G401 (cell line): ENCODE data around the gene KLK3. TPM values are rescaled to one million over a fixed set of nuclear protein-coding genes. Genes with fewer than 3 reads are reported as not detected.
"Not testable (repeated sequence)": the region's sequence is repeated elsewhere in the genome, so short reads cannot be mapped to it uniquely, and the experiment has no call there.

Source experiments
- DNase-seq: peaks from one replicate; pipeline ENCODE4 v3.0.0-alpha.2; 2015; ENCODE audit warnings: low spot score
- in situ Hi-C: cut with HindIII; loops from 2 replicates; pipeline ENCODE4 v1.10.0; 2016; ENCODE audit warnings: low sequenced_read_pairs, mixed read lengths
- total RNA-seq: library from RNA; depleted of rRNA; stranded (reverse); fragments of >200 nt; shearing (Covaris generic); gene quantifications from 2 replicates; pipeline ENCODE4 v1.2.3, GENCODE V29; 2014; rRNA removed

The KLK3 gene
- not detected in 2 replicates for total RNA-seq

DNA sequence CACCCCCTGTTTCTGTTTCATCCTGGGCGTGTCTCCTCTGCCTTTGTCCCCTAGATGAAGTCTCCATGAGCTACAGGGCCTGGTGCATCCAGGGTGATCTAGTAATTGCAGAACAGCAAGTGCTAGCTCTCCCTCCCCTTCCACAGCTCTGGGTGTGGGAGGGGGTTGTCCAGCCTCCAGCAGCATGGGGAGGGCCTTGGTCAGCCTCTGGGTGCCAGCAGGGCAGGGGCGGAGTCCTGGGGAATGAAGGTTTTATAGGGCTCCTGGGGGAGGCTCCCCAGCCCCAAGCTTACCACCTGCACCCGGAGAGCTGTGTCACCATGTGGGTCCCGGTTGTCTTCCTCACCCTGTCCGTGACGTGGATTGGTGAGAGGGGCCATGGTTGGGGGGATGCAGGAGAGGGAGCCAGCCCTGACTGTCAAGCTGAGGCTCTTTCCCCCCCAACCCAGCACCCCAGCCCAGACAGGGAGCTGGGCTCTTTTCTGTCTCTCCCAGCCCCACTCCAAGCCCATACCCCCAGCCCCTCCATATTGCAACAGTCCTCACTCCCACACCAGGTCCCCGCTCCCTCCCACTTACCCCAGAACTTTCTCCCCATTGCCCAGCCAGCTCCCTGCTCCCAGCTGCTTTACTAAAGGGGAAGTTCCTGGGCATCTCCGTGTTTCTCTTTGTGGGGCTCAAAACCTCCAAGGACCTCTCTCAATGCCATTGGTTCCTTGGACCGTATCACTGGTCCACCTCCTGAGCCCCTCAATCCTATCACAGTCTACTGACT, at the start of gene KLK3:
TSS of gene KLK3 (plus strand) at position 280 of the 775 bp plus-strand sequence. CDS start at position 321, 41 bp downstream.
- DNase-seq: no peak
- in situ Hi-C loops: no loop called here

DNA sequence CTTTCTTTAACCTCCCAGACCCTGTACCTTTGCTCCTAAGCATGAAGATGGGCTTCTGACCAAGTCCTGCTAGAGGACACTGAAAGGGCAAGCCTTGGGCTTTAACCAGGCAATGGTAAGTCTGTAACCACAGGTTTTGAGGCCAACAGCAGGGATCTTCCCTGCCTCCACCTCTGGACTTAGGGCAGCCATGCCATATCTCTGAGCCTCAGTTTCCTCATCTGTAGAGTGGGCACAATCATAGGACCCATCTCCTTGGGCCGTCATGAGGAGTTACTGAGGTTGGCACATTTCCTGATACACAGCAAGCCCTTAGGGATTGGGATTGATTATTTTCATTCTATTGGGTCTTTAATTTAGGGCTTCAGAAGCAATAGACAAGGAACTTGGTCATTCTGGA, 45.9 kb upstream of the KLK3 start:
- in situ Hi-C loops: no loop called here
- no peak for DNase-seq

DNA sequence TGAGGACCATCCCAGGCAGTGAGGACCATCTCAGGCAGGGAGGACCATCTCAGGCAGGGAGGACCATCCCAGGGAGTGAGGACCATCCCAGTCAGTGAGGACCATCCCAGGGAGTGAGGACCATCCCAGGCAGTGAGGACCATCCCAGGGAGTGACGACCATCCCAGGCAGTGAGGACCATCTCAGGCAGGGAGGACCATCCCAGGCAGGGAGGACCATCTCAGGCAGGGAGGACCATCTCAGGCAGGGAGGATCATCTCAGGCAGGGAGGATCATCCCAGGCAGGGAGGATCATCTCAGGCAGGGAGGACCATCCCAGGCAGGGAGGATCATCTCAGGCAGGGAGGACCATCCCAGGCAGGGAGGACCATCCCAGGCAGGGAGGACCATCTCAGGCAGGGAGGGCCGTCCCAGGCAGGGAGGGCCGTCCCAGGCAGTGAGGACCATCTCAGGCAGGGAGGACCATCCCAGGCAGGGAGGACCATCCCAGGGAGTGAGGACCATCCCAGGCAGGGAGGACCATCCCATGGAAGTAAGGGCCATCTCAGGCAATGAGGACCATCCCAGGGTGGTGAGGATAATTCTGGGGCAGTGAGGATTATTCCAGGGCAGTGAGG, 43.0 kb upstream of the KLK3 start:
- DNase-seq, in situ Hi-C loops: not testable (repeated sequence)

DNA sequence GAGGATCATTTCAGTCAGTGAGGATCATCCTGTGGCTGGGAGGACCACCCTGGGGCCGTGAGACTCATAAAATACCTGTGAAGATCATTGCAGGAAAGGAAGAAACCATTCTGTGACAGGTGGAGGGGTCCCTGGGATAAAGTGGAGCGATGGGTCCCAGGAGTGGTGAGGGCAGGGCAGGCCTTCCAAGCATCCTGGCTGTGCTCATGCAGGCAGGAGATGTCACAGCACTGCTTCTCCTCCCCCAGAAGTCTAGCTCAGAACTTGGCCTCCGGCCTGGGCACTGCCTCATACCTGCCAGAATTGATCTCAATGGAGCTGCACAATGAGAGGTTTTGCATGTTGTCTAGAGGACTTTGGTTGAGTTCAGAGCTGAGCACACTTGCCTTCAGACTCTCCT, 42.2 kb upstream of the KLK3 start:
- in situ Hi-C loops: no loop called here
- no peak for DNase-seq

DNA sequence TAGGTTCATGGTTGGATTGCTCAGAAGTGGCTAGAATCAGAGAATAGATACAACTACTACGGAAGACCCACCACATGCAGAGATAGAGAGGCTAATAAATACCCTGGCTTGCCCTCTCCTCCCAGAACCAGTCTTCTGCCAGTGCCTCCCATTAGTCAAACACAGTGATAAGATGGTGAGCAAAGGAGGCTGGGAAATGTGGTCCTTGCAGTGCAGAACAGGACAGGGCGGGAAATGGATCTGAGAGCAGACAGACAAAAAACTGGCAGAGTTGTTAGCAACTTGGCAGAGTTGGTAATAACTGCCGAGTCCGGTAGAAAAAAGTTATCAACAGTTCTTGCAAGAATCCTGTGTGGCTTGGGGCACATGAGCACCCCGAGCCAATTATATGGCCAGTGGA, 39.8 kb upstream of the KLK3 start:
- in situ Hi-C loops: no loop called here
- no peak for DNase-seq

DNA sequence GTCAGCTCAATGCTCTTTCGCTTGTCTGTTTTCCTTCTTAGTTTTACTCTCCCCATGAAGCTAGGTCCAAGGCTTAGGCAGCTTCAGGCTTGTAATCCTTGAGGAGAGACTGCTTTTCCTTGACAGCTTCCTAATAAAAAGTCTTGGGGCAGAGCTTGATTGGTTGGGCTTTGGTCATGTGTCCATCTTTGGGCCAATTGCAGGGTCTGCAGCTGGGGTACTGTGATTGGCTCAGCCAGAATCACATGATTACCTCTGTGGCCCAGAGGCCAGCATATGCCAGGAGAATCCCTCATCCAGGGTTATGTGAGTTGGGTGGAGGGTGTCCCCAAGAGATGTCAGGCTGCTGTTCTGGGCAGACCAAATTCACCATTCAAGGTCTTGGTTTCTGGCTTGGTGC, 39.3 kb upstream of the KLK3 start:
- DNase-seq: no peak
- in situ Hi-C loops: no loop called here

DNA sequence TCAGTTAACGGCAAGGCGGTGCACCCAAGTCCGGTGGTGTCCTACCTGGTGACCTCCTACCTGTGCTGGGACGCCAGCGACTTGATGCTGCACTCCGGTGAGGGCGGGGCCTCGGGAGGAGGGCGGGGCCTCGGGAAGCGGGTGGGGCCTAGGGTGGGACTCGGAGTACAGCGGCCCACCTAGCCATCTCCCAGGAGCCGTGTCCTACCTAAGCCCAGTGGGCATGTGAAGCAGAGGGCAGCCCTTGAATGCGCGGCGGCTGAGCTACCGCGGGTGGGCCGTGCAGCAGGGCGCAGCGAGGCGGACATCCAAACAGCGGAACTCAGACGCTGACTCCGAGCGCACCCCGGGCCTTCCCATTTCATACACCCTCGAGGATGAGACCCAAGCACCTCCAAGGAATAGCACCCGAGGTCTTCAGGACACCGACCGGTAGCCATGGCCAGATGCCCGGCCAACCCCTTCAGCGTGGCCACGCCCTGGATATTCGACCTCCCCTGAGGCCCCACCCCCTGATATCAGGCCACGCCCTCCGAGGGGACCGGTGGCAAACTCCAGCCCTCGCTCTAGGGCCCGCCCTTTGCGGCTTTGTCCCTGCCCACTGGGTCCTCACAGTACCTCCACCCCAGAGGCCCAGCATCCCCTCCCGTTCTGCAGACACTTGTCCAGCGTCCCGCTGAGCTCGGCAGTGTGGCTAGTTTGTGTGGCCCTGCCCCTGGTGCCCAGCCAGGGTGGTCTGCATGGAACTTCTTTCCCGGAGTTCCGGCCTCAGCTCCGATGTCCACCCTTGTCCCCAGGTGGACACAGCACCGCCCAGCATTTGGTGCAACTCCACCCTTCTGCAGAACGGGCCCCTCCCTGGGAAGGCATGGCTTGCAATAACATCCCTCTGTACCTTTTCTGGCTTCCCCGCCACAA, 36.5 kb upstream of the KLK3 start:
- in situ Hi-C loops: no loop called here
- no peak for DNase-seq

DNA sequence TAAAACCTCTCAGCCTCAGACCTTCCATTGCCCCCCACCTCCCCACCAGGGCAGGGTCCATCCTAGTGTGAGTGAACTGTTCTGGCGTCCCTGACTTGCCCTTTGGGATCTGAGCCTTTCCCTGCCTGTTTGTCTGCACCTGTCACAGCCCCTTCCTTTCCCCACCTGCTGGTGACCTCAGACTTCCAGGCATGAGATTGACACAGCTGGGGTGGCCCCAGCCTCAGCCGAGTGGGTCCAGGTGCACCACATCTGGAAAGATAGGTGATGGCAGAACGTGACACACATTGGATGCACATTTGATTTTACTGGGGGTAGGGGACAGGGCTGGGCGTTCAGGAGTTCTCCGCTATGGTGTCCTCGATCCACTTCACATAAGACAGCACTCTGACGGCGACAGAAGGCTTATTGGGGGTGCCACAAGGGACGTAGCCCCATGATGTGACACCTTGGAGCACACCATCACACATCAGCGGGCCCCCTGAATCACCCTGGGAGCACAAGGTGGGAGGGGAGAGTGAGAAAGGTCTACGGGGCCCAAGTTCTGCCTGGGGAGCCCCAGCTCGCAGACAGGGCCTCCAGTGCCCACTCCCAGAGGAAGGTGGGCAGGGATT, 35.7 kb upstream of the KLK3 start:
- no peak for DNase-seq
- in situ Hi-C loops: no loop called here

DNA sequence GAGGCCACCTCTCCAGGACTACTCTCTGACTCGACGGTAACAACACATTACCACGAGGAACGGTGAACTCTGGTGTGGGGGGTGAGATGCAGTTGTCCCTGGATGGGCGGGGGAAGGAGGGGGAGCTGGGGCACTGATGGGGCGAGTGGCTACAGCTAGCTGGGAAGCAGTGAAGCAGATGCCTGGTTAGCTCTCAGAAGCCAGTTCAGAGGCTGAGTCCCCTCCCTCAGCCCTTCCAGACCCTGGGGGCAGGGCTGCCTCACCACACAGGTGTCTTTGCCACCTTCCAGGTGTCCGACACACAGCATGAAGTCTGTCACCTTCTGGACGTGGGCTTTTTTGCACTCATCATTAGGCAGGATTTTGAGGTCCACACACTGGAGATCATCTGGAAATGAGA, 35.1 kb upstream of the KLK3 start:
- in situ Hi-C loops: no loop called here
- no peak for DNase-seq

DNA sequence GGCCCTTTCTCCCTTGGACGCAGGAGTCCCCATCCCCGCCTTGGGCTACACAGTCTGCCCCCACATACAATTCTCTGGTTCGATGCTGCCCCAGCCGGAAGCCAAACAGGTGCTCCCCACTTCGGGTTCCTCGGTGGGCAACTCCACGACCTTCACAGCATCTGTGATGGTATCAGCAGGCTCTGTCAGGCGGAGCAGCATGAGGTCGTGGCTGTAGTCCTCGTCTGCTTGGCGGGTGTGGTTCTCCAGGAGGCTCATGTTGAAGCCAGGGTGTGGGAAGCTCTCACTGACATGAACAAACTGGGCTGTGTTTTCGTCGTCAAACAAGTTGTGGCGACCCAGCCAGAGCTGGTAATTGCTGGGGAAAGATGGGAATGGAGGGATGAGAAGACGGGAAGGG, 34.6 kb upstream of the KLK3 start:
- in situ Hi-C loops: no loop called here
- DNase-seq: no peak

DNA sequence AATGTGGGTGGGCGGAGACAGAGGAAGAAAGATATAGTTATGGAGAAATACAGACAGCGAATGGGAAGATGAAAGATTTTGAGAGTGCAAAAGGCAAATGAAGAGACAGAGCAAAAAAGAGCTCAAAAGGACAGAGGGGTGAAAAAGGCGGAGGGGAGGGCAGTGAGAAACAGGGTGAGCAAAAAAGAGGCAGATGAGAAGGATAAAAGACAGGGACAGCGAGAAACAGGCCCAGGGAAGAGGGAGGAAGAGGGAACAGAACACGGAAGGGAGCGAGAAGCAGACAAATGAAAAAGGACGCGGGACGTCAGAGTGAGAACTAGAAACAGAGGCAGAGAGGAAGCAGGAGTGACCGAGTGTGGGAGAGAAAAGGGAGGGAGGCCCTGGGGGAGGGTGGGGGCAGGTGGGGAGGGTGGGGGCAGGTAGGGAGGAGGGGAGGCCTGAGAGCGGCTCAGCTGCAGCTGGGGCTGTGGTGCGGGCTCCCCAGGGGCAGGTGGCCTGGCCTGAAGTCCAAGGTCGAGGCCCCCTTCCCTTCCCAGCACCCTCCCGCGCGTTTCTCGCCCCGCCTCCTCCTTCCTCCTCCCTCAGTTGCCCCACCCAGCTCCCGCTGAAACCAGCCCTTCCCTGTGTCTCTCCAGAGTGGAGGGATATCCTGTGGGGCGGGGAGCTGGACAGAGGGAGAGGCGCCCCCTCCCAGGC, 34.0 kb upstream of the KLK3 start:
- in situ Hi-C loops: no loop called here
- no peak for DNase-seq

DNA sequence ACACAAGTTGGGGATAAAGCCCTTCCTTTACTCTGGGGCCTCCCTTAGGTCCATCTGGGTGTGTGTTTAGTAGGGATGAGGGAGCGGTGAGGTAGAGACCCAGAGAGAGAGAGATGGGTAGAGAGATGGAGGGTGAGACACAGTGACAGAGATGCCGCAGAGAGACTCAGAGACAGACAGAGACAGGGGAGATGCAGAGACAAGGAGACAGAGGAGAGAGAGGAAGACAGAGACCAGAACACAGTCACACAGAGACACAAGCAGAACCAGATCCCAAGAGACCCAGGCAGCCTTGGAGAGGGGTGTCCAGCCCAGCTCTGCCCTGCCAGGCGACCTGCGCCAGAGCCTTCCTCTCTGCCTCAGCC, 33.5 kb upstream of the KLK3 start:
- no peak for DNase-seq
- in situ Hi-C loops: no loop called here

DNA sequence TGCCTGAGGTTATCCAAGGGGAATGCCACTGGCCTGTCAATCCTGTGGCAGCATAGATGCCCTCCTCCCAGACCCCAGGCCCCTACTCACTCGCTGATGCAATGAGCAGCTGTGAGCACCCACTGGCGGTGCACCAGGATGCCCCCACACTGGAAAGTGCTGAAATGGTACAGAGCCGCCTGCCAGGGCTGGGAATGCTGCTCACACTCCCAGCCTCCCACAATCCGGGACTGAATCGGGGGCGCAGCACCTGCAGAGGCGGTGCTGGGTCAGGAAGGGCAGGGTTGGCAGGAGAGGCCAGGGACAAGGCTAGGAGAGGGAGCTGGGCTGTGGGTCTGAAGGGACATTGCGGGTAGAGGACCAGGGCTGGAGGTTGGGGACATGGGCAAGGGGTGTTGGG, 33.1 kb upstream of the KLK3 start:
- no peak for DNase-seq
- in situ Hi-C loops: no loop called here

DNA sequence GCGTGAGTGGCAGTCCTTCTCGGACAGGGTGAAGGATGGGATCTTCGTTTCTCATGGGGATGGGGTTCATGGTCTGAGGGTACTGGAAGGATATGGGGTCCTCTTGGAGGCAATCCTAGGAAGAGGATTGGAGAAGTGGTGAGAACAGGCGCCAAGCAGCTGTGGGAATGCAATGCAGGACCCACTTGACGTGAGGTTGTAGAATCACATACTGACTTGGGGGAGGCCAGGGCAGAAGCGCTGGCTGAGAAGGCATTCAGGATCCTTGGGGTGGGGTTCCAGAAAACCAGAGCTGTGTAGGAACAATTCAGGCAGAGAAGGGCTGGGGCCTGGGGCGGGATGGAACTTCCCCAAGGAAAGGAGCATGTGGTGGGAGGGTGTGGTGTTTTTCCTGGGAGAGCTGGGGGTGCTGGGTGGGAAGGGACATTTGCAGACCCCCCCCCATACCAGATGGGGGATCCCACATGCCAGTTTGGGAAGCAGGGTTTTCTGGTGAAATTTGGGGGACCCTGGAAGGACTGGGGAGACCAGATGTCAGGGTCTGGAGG, 32.0 kb upstream of the KLK3 start:
- DNase-seq: no peak

DNA sequence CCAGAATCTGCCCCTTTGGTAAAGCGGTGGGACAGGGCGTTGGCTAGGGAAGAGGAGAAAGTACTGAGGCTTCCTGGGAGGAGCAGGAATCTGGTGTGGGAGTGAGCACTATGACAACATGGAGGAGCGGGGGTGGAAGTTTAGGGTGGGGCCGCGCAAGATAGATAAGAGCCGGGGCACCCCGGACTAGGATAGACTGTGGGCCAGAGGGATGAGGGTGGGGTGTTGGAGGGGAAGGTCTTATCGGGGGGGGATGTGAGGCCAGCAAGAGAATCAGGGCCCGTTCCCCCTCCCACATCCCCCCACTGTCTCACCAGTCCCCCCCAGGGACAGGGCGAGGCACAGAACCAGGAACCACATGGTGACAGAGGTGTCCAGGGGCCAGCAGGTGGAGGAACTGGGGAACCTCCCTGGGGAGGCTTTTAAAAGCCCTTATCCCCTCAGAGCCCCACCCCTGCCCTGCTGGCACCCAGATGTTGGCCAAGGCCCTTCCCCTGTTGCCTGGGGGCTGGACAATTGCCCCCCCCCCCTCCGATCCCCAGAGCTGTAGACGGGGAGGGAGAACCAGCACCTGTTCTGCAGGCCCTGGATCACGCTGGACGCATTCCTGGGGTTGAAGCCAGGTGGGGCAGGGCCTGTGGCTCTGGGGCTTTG, 31.2 kb upstream of the KLK3 start, which contains the start of gene KLK1:
TSS of gene KLK1 (minus strand) at position 399 of the 654 bp plus-strand sequence. CDS start at position 360, 39 bp downstream.
- in situ Hi-C loops: no loop called here
- no peak for DNase-seq

More for the DNA sequence above, 32.0 kb upstream of the KLK3 start:
- in situ Hi-C loops: no loop called here

DNA sequence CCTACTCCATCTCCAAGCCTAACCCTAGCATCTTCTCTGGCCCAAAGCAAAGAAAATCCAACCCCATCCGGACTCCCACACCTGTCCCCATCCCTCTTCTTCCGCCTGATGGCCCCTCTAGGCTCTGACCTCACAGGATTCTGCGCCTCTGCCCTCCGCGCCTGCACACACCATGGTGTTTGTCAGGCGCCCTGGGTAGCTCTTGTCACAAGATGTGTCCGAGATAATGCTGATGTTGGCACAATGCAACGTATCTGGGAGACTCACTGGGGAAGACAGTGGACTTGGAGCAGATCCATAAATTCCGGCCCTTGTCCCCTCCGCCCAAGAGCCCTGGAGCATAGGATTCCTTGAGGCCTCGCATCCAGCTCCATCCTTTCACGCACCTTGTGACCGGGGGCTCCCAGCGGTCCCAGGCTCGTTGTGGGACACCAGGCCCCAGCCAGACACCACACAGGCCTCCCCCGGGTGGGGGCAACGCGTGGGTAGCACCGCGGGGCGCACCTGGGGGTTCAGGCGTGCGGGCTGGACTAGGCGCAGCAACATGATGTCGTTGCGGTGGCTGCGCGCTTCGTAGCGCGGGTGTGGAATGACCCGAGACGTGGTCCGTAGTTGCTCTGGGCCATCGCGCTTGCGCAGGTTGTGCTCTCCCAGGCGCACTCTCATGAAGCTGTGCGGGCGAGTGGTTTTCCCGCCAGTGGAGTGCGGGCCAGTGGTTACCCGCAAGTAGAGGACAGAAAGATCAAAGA, 28.0 kb upstream of the KLK3 start:
- DNase-seq: no peak
- in situ Hi-C loops: no loop called here

DNA sequence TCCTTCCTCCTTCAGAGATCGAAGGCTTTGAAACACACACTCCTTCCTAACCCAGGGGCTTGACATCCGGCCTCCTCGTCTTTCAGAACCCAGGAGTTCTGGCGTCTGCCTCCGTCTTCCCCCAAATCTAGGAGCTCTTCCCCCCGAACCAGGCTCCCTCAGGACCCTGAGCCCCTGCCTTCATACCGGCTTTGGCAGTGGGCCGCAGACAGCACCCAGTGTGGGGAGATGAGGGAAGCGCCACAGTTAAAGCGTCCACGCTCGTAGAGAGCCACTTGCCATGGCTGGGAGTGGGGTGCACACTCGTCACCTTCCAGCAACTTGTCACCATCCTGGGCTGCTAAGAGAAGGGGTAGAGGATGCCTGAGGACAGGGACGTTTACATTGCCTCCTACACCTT, 27.2 kb upstream of the KLK3 start:
- in situ Hi-C loops: no loop called here
- DNase-seq: no peak

DNA sequence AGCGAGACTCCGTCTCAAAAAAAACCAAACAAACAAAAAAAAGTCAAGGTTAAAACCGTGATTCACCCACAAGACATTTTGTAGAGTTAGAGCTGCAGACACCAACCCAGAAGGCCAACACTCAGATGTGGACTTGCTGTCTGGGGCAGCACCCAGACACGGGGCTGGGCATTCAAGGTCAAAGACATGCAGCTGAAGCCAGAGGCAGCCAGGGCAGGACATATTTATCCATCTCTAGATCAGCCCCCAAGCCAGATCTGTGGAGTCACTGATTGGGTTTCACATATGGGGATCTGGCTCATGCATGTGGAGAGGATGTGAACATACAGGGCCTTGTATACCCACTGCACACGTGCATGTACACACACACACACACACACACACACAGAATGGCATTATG, 24.9 kb upstream of the KLK3 start:
- DNase-seq: no peak
- in situ Hi-C loops: no loop called here
